Gastrocnemius medialis (tissue), 4 donors: Measurements from ENCODE around the gene ARL8B.

Experiments
- POLR2A ChIP-seq, 2 donors: fragments of 450-650 bp; IDR thresholded peaks; one replicate each; pipeline ENCODE4 v1.6.1; 2017; ENCODE audit warnings: antibody characterized with exemption in 2 of 2, mild to moderate bottlenecking in 2 of 2, moderate library complexity in 2 of 2
- TF ChIP-seq, protein P1 (sequence below), 5 experiments: fragments of 450-650 bp in 3 of 5; fragments of 200-600 bp in 2 of 5; sonication (generic) in 2 of 5; IDR thresholded peaks in 4 of 5; conservative IDR thresholded peaks in 1 of 5; 1 replicate in 4 of 5; 2 replicates in 1 of 5; pipeline ENCODE4 v1.5.1; 2016 to 2019; ENCODE audit warnings: antibody characterized with exemption in 5 of 5, mild to moderate bottlenecking in 3 of 5, moderate library complexity in 3 of 5

DNA sequence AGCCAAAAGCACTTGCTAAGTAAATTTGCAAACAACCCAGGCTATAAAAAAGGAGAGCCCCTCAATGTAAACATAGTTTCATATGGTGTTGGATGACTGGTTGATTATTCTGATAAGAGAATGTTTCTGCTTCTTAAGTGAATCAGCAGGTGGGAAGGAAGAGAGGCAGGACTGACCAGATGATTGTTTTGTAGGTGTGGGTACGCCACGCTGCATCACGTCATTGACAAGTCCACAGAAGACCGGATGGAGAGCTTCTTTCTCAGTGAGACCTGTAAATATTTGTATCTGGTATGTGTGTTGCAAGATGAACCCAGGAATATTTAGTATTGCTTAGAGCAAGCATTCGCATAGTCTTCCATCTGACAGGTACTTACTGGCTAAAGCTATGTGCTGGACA, 88.8 kb downstream of the ARL8B start:
- no peak for TF ChIP-seq POLR2A (IDR thresholded peaks at IDR 0.05)
- TF ChIP-seq, protein P1, sequence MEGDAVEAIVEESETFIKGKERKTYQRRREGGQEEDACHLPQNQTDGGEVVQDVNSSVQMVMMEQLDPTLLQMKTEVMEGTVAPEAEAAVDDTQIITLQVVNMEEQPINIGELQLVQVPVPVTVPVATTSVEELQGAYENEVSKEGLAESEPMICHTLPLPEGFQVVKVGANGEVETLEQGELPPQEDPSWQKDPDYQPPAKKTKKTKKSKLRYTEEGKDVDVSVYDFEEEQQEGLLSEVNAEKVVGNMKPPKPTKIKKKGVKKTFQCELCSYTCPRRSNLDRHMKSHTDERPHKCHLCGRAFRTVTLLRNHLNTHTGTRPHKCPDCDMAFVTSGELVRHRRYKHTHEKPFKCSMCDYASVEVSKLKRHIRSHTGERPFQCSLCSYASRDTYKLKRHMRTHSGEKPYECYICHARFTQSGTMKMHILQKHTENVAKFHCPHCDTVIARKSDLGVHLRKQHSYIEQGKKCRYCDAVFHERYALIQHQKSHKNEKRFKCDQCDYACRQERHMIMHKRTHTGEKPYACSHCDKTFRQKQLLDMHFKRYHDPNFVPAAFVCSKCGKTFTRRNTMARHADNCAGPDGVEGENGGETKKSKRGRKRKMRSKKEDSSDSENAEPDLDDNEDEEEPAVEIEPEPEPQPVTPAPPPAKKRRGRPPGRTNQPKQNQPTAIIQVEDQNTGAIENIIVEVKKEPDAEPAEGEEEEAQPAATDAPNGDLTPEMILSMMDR (IDR thresholded peaks at IDR 0.05 in 4 of 5, conservative IDR thresholded peaks at IDR 0.05 in 1 of 5), result no peak
